Choroid plexus epithelial cell (primary cell): ENCODE measurements around the gene PAFAH1B1.

Source experiments
- DNase-seq: peaks from one replicate; pipeline ENCODE4 v3.0.0-alpha.2; 2010; ENCODE audit warnings: low read depth
- H3K4me3 ChIP-seq: 2 replicates; pipeline ENCODE4 v1.5.1; 2011; ENCODE audit warnings: low read depth, mild to moderate bottlenecking, control low read depth, low read length, moderate library complexity
- CTCF ChIP-seq: conservative IDR thresholded peaks from 2 replicates; pipeline ENCODE4 v1.5.1; 2011; ENCODE audit warnings: low read depth, mild to moderate bottlenecking, control low read depth, inconsistent platforms, low read length, moderate library complexity

Gene PAFAH1B1

GRCh38 chr17:2711608-2712299 lies 118.3 kb downstream of the PAFAH1B1 start, which contains the start of gene CLUH:
TSS of gene CLUH (minus strand) at chr17:2711764. CDS start at chr17:2711661, 103 bp downstream.
- no peak for TF ChIP-seq CTCF
- H3K4me3 ChIP-seq: peak within 1 kb of the TSS; percentile 79

GRCh38 chr17:2712300-2713043 lies 119.0 kb downstream of the PAFAH1B1 start:
- TF ChIP-seq CTCF: no peak
- DNase-seq: no peak
- H3K4me3 ChIP-seq: peak overlapping the region; percentile 79

More at GRCh38 chr17:2711608-2712299, 118.3 kb downstream of the PAFAH1B1 start, which contains the start of gene CLUH:
- peak; percentile 97 for DNase-seq

GRCh38 chr17:2713881-2714280 lies 120.4 kb downstream of the PAFAH1B1 start:
- H3K4me3 ChIP-seq: no peak overlapping the region
- TF ChIP-seq CTCF: no peak
- no peak for DNase-seq

GRCh38 chr17:2716649-2717048 lies 123.2 kb downstream of the PAFAH1B1 start:
- TF ChIP-seq CTCF: no peak
- DNase-seq: no peak
- H3K4me3 ChIP-seq: no peak overlapping the region

- peak; percentile 25 for DNase-seq
Measured at GRCh38 chr17:2718150-2718938, 124.9 kb downstream of the PAFAH1B1 start.

GRCh38 chr17:2719861-2720260 lies 126.4 kb downstream of the PAFAH1B1 start:
- TF ChIP-seq CTCF: no peak
- DNase-seq: no peak
- no peak overlapping the region for H3K4me3 ChIP-seq

More at GRCh38 chr17:2718150-2718938, 124.9 kb downstream of the PAFAH1B1 start:
- TF ChIP-seq CTCF: no peak
- no peak overlapping the region for H3K4me3 ChIP-seq
